Measurements from ENCODE around the gene G3BP1.
"Not testable (repeated sequence)": the region's sequence is repeated elsewhere in the genome, so short reads cannot be mapped to it uniquely, and the experiment has no call there.

The G3BP1 gene

GRCh38 chr5:151771259-151772028, at the start of gene G3BP1:
TSS of gene G3BP1 (plus strand) at chr5:151771954. CDS start at chr5:151786621, 14,667 bp downstream.
- DNase-seq (ENCODE audit: low read depth in 2 of 2): peak; percentile 99

- no peak for DNase-seq (ENCODE audit: low read depth in 2 of 2)
These were observed 49.2 kb upstream of the G3BP1 start for GRCh38 chr5:151722546-151722945.

GRCh38 chr5:151724360-151724759, 47.4 kb upstream of the G3BP1 start:
- DNase-seq (ENCODE audit: low read depth in 2 of 2): no peak

GRCh38 chr5:151729597-151729996, 42.2 kb upstream of the G3BP1 start:
- not testable (repeated sequence) for DNase-seq (ENCODE audit: low read depth in 2 of 2)

- DNase-seq (ENCODE audit: low read depth in 2 of 2): no peak
These were observed 41.4 kb upstream of the G3BP1 start for GRCh38 chr5:151730381-151730780.

- no peak for DNase-seq (ENCODE audit: low read depth in 2 of 2)
These were observed 38.2 kb upstream of the G3BP1 start for GRCh38 chr5:151733358-151734063.

GRCh38 chr5:151734064-151734408, 37.7 kb upstream of the G3BP1 start:
- DNase-seq (ENCODE audit: low read depth in 2 of 2): no peak

GRCh38 chr5:151735646-151736045, 36.1 kb upstream of the G3BP1 start:
- DNase-seq (ENCODE audit: low read depth in 2 of 2): no peak

- no peak for DNase-seq (ENCODE audit: low read depth in 2 of 2)
These were observed 34.3 kb upstream of the G3BP1 start for GRCh38 chr5:151737431-151737830.

- DNase-seq (ENCODE audit: low read depth in 2 of 2): no peak
These were observed 33.5 kb upstream of the G3BP1 start for GRCh38 chr5:151738125-151738848.

- no peak for DNase-seq (ENCODE audit: low read depth in 2 of 2)
These were observed 32.4 kb upstream of the G3BP1 start for GRCh38 chr5:151739395-151739794.

GRCh38 chr5:151739939-151740335, 31.8 kb upstream of the G3BP1 start:
- DNase-seq (ENCODE audit: low read depth in 2 of 2): no peak

GRCh38 chr5:151740336-151740942, 31.3 kb upstream of the G3BP1 start:
- DNase-seq (ENCODE audit: low read depth in 2 of 2): peak in 1 of 2 donors; percentile 19

GRCh38 chr5:151740958-151741373, 30.8 kb upstream of the G3BP1 start:
- DNase-seq (ENCODE audit: low read depth in 2 of 2): no peak

- DNase-seq (ENCODE audit: low read depth in 2 of 2): no peak
These were observed 29.9 kb upstream of the G3BP1 start for GRCh38 chr5:151741678-151742423.

- DNase-seq (ENCODE audit: low read depth in 2 of 2): no peak
These were observed 28.9 kb upstream of the G3BP1 start for GRCh38 chr5:151742870-151743294.

- no peak for DNase-seq (ENCODE audit: low read depth in 2 of 2)
These were observed 28.2 kb upstream of the G3BP1 start for GRCh38 chr5:151743530-151743929.

GRCh38 chr5:151745071-151745705, 26.6 kb upstream of the G3BP1 start:
- DNase-seq (ENCODE audit: low read depth in 2 of 2): peak; percentile 33 to 34

- DNase-seq (ENCODE audit: low read depth in 2 of 2): no peak
These were observed 21.6 kb upstream of the G3BP1 start for GRCh38 chr5:151750121-151750520.

- DNase-seq (ENCODE audit: low read depth in 2 of 2): no peak
These were observed 20.7 kb upstream of the G3BP1 start for GRCh38 chr5:151751091-151751490.

- no peak for DNase-seq (ENCODE audit: low read depth in 2 of 2)
These were observed 20.2 kb upstream of the G3BP1 start for GRCh38 chr5:151751593-151751992.

Data from stimulated activated CD8-positive, alpha-beta memory T cell treated with anti-CD3 and anti-CD28 coated beads, Interleukin-7, amount 100 ng/mL, for 4 hours (primary cell).